Mesenteric fat pad (tissue), 1 donor: Measurements from ENCODE around the gene GNAS-AS1. TPM values are rescaled to one million over a fixed set of nuclear protein-coding genes. Genes with fewer than 3 reads are reported as not detected.

Experiments
- DNase-seq: peaks from one replicate; pipeline ENCODE4 v3.0.0-alpha.2; 2020; ENCODE audit warnings: low spot score
- total RNA-seq: library from RNA; stranded (reverse); fragmentation: NEBNext Ultra II Directional; extraction: Animal tissue kit (Norgen Biotek cat#: 25700); gene quantifications from one replicate; pipeline ENCODE4 v1.2.1, GENCODE V29; 2021
- donor health status: DM: yes; HTN: yes; CAD: no.

GNAS-AS1 gene
- total RNA-seq, 1 donor from 2014 or later = 0.42 TPM

GRCh38 chr20:58811334-58811733 lies 39.4 kb downstream of the GNAS-AS1 start:
- DNase-seq = no peak

- no peak for DNase-seq
Observed at GRCh38 chr20:58810879-58811250, 39.8 kb downstream of the GNAS-AS1 start.

- DNase-seq = no peak
Observed at GRCh38 chr20:58810116-58810878, 40.4 kb downstream of the GNAS-AS1 start.

GRCh38 chr20:58808271-58809046 lies 42.2 kb downstream of the GNAS-AS1 start:
- no peak for DNase-seq

GRCh38 chr20:58807801-58808200 lies 42.9 kb downstream of the GNAS-AS1 start:
- DNase-seq = no peak

GRCh38 chr20:58803533-58803932 lies 47.2 kb downstream of the GNAS-AS1 start:
- no peak for DNase-seq

- no peak for DNase-seq
Observed at GRCh38 chr20:58802061-58802460, 48.6 kb downstream of the GNAS-AS1 start.

- DNase-seq = no peak
Observed at GRCh38 chr20:58800134-58800871, 50.4 kb downstream of the GNAS-AS1 start.

- no peak for DNase-seq
Observed at GRCh38 chr20:58797371-58798338, 53.0 kb downstream of the GNAS-AS1 start.

- DNase-seq = no peak
Observed at GRCh38 chr20:58795923-58796245, 54.8 kb downstream of the GNAS-AS1 start.

GRCh38 chr20:58795181-58795922 lies 55.4 kb downstream of the GNAS-AS1 start:
- no peak for DNase-seq

- no peak for DNase-seq
Observed at GRCh38 chr20:58794510-58795180, 56.1 kb downstream of the GNAS-AS1 start.

- no peak for DNase-seq
Observed at GRCh38 chr20:58793512-58794420, 56.9 kb downstream of the GNAS-AS1 start.

- DNase-seq = no peak
Observed at GRCh38 chr20:58792426-58792825, 58.3 kb downstream of the GNAS-AS1 start.

- no peak for DNase-seq
Observed at GRCh38 chr20:58791286-58791685, 59.4 kb downstream of the GNAS-AS1 start.

- no peak for DNase-seq
Observed at GRCh38 chr20:58790454-58790853, 60.2 kb downstream of the GNAS-AS1 start.

- no peak for DNase-seq
Observed at GRCh38 chr20:58788896-58789544, 61.7 kb downstream of the GNAS-AS1 start.
